Epidermal melanocyte (primary cell): ENCODE results near the gene TOMM20.

ENCODE experiments used
- DNase-seq: peaks from one replicate; pipeline ENCODE4 v3.0.0; 2011; ENCODE audit warnings: low spot score; ENCODE audit not compliant: insufficient read length

The TOMM20 gene

DNA sequence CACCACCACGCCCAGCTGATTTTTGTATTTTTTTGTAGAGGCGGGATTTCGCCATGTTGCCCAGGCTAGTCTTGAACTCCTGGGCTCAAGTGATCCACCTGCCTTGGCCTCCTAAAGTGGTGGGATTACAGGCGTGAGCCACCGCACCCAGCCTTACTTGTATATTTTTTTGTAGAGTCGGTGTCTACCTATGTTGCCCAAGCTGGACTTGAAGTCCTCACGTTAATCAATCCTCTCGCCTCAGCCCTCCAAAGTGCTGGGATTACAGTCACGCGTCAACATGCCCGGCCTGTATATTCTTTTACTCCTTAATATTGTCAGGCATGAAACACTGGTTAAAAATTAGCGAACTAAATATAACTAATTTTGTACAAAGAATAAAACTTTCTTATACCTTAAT, 5.5 kb upstream of the TOMM20 start:
- DNase-seq: no peak

DNA sequence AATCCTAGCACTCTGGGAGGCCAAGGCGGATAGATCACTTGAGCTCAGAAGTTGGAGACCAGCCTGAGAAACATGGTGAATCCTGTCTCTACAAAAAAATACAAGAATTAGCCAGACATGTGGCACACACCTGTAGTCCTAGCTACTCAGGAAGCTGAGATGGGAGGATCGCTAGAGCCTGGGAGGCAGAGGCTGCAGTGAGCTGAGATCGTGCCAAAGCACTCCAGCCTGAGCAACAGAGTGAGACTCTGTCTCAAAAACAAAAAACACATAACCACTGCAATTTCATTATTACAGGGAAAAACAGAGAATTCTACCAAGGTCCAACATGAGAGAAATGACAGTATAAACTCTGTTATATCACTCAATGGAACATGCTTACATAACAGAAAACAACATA, 4.4 kb upstream of the TOMM20 start:
- DNase-seq: no peak

DNA sequence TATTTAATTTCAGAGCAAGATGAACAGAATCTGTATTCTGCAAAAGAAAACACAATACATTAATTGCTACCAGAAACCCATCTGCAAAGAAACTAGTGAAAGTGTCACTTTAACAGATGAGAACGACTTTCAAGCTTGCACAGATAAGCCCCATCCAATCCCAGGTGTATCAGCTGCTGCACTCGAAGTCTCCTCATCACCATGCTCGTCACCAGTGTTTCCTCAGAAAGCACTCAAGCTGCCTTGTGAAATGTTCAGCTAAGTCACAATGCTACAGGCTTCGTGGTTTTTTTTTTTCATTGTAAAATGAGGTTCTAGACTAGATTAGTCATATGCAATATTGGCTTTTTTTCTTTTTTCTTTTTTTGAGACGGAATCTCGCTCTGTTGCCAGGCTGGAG, 3.3 kb upstream of the TOMM20 start:
- no peak for DNase-seq

DNA sequence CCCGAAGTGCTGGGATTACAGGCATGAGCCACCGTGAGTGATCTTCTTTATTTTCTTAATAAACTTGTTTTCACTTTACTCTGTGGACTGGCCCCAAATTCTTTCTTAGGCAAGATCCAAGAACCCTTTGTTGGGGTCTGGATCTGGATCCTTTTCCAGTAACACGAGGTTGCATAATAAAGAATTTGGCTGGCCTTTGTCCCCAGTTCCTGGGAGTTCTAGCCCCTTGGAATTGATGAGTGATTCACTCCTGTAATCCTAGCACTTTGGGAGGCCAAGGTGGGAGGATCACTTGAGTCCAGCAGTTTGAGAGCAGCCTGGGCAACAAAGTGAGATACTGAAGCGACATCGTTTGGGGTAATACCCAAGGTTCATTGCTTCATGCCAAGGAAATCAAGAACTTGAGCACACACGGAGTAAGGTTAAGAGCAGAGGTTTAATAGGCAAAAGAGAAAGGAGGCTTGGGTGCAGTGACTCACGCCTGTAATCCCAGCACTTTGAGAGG, 2.2 kb upstream of the TOMM20 start:
- no peak for DNase-seq

DNA sequence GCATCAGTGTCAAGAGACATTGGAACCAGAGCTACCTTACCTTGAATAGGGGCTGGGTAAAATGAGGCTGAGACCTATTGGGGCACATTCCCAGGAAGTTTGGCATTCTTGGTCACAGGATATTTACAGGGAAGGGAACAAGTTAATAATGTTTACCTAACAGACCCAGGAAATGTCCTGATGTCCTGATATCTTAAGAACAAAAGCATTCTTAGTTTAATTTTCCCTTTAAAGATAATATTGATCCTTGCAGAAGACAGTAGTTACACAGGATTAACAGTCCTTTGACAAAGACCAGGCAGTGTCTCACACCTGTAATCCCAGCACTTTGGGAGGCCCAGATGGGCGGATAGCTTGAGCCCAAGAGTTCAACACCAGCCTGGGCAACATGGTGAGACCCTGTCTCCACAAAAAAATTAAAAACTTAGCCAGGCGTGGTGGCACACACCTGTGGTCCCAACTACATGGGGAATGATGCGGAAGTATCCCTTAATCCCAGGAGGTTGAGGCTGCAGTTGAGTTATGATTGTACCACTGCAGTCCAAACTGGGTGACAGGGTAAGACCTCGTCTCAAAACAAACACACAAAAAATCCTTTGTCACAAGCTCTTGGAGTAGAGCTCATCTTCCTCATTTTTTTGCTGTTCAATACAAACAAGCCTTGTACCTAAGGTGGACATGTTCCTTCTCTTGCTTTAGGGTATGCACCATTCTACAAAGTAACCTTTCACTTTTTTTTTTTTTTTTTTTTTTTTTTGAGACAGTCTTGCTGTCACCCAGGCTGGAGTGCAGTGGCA, 1.3 kb upstream of the TOMM20 start:
- DNase-seq: no peak

DNA sequence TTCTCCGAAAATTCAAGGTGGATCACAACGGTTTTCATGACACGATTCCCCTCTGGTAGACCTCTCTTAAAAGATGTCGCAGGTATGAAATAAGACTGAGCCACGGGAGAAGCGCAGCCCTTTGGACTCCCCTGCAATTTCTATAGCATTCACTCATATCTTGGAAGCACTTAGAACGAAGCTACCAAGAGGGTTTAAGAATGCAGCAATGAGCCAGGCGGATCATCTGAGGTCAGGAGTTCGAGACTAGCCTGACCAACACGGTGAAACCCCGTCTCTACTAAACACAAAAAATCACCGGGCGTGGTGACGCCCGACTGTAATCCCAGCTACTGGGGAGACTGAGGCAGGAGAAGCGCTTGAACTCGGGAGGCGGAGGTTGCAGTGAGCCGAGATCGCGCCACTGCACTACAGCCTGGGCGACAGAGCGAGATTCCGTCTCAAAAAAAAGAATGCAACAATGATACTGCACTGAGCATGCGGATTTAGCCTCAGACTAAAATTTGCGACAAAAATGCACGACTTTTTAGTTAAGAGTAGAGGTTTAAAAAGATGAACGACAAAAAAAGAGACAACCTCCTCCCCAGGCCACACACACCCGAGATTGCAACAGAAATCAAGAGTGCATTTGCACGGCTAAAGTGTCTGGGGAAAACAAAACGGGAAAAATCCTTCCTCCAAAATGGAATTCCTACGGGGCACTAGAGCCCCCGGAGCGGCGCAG, 743 bp downstream of the TOMM20 start:
- no peak for DNase-seq

DNA sequence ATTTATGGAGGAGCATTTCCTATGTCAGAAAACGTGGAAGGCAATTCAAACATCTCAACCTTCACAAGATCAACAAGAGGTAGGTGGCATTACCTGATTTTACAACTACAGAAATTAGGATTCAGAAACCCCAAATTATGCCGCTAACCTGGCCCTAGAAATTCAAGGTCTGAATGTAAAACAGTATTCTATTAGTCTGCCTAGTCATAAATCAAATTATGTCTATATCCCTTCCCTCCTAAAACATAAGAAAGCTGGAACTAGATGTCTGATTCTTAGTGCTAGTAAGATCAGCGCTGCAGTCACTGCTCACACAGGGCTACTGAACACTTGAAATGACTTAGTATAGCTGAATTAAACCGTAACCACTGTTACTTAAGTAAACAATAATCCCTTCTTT, 1.4 kb downstream of the TOMM20 start:
- no peak for DNase-seq

DNA sequence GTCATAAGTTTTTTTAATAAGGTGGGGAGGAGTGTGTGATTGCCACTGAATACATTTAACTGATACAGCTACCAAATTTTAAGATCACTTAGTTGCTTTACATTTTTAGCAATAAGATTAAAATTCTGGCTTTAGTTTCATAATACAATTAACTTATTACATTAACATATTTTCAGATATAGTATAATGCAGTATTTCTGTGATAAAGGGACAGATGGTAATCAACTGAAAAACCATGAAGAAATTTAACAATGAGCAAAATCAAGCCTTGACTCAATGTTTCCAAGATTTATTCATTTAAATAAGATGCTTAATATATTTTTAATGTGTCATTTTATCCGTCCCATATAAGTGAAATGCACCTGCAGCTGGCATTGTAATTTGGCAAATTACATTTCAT, 4.0 kb downstream of the TOMM20 start:
- DNase-seq: no peak

DNA sequence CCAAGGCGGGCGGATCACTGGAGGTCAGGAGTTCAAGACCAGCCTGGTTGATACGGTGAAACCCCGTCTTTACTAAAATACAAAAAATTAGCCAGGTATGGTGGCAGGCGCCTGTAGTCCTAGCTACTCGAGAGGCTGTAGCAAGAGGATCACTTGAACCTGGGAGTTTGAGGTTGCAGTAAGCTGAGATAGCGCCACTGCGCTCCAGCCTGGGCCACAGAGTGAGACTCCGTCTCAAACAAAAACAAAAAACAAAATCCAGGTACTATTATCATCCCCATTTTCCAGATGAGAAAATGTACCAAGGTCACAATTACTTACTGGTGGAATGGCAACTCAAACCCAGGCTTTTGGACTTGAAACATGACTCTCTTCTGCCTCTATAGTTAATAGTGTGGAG, 4.5 kb downstream of the TOMM20 start:
- no peak for DNase-seq

DNA sequence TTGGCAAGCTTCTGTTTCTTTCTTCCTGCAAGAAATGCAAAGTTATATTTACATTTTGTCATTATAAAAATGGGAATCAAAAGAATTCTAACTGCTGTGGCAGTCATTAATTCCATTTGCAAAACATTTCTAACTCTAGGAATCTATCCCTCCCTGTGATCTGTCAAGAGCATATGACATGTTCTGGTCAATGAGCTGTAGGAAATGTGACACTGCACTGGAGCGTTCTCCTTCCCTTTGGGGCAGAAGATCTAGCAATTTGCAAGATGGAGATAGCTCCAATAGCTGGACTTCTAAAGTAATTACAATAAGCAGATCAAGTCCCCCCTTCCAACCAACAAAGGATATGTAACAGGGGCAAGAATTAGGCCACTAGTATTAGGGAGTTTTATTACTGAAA, 6.3 kb downstream of the TOMM20 start:
- DNase-seq: no peak

DNA sequence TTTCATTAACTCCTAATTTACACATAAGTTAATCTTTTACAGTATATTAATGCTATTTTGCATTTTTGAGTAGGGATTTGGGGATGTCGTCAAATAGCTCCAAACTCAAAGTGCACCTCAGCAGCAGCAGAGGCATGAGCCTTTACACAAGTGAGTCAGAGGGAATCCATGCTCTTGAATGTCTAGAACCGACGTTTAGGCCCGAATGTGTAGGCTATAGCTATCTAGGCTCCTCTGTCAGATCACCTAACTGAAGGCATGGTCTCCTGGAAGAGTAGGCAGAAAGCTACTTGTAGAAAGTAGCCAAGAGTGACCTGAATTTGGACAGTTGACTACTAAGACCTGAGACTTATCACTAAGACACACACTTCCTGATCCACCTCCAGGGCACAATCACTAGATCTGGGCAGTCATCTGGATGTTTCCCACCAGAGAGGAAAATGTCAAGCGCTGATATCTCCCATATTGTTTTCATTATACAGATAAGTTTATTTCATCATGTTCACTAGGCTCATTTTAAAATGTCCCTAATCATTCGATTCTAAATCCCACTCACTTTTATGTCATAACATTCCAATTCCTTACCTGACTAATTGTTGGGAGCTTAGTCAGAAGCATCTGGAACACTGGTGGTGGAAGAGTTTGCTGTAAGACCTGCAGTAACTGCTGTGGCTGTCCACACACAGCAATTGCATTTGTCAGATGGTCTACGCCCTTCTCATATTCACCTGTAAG, 15.3 kb downstream of the TOMM20 start:
- no peak for DNase-seq

DNA sequence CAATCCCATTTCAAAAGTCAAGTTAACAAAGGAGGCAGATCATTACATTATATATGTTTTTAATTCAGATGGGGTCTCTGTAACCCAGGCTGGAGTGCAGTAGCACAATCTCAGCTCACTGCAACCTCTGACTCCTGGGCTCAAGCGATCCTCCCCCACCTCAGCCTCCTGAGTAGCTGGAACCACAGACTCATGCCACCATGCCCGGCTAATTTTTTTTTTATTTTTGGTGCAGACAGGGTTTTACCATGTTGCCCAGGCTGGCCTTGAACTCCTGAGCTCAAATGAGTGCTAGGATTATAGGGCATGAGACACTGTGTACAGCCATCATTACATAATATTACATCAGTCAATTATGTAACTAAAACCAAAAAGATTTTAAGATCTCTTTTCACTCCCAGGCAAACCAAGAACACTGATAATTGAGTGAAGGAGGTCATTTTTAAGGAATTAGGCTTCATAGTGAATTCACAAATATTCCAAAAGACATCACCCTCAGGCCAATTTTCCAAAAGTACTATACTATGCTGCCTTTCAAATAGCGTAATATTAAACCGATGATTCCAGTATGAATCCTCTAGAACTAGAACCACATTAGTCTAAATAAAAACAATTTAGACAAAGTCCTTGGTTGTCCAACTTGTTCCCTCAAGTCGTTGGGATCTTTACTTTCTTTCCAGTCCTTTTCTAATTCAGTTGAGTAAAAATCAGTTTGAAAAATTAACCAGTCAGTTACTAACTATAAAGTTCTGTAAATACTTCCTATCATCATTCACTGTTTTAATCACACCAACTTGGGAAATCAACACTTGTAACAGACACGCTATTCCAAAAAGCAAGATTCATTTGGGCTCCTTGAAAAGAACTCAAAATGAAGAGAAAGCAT, 16.1 kb downstream of the TOMM20 start:
- no peak for DNase-seq

DNA sequence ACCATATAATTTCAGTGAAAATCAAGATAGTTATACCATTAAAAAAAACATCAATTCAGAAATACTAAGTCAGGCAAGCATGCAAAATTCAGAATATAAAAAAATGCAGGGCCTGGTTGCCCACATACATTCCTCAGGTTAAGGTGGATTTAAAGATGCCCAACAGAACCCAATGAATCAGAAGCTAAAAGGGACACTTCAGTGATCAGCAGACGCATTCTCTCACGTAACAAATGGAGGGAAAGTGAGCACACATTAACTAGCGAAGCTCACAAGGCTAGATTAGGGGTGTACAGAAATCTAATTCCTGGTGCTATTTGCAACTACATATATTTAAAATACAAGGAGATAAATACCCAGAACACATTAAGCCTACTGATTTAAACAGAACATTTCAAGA, 17.5 kb downstream of the TOMM20 start:
- no peak for DNase-seq

DNA sequence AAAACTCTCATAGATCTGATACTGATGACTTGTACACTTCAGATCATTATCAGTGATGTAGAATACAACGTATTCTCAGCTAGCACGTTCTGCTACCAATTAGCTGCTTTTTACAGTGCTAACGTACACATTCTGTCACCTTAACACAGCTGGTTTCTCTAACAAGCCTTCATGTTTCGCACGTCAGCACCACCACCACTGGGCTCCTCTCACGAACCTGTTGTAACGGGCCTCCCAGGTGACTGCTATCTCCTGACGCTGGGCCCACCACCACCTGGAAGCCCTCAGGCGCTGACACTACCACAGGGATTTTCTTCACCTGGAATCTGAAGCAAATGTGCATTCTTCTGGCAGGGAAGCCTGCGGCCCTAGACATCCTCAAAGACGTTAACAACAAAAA, 19.8 kb downstream of the TOMM20 start:
- no peak for DNase-seq

DNA sequence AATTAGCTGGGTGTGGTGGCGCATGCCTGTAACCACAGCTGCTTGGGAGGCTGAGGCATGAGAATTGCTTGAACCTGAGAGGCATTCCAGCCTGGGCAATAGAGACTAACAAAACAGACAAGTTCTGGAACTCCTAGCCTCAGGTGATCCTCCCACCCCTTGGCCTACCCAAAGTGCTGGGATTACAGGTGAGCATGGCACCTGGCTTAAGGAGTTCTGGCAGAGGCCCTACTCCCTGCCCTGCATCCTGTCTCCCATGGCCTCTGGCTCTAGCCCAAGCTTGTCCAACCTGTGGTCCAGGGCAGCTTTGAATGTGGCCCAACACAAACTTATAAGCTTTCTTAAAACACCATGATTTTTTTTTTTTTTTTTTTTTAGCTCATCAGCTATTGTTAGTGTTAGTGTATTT, 20.4 kb downstream of the TOMM20 start:
- no peak for DNase-seq

DNA sequence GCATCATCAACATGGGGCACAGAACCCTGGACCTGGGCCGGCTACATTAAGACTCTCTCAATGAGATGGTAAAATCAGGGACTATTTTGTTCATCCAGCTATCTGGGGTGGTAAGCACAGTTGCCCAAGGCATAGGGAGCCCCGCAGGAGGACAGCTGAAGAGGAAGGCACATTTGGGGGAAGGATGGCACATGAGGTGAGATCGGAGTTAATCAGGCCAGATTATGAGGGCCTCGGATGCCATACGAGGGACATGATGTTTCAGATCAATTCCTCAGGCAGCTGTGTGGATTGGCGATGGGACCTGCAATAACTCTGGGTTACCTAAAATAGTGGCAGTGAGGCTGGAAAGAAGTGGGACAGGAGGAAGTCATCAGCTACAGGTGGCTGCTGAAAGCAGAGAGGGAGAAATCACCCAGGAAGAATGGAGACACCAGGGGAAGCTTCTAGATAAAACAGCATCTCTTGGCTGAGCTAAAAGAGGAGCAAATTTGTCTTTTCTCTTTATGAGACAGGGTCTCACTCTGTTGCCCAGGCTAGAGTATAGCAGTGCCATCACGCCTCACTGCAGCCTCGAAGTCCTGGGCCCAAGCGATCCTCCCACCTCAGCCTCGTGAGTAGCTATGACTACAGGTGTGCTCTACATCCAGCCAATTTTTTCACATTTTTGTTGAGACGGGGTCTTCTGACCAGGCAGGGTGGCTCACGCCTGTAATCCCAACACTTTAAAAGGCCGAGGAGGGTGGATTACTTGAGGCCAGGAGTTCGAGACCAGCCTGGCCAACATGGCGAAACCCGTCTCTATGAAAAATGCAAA, 21.1 kb downstream of the TOMM20 start:
- no peak for DNase-seq

DNA sequence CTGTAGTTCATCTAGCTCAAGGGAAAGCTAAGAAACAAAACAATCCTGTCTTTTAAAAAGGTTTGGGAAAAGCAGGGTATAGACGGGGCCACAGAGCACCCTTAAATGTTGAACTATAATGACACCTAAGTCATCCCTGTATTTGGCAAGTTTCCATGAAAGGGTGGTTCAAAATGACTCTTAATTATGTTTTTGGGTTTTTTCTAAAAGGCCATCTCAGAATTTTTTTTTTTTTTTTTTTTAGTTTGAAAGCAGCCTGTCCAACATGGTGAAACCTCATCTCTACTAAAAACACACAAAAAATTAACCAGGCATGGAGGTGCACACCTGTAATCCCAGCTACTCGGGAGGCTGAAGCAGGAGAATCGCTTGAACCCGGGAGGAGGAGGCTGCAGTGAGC, 22.2 kb downstream of the TOMM20 start:
- no peak for DNase-seq

DNA sequence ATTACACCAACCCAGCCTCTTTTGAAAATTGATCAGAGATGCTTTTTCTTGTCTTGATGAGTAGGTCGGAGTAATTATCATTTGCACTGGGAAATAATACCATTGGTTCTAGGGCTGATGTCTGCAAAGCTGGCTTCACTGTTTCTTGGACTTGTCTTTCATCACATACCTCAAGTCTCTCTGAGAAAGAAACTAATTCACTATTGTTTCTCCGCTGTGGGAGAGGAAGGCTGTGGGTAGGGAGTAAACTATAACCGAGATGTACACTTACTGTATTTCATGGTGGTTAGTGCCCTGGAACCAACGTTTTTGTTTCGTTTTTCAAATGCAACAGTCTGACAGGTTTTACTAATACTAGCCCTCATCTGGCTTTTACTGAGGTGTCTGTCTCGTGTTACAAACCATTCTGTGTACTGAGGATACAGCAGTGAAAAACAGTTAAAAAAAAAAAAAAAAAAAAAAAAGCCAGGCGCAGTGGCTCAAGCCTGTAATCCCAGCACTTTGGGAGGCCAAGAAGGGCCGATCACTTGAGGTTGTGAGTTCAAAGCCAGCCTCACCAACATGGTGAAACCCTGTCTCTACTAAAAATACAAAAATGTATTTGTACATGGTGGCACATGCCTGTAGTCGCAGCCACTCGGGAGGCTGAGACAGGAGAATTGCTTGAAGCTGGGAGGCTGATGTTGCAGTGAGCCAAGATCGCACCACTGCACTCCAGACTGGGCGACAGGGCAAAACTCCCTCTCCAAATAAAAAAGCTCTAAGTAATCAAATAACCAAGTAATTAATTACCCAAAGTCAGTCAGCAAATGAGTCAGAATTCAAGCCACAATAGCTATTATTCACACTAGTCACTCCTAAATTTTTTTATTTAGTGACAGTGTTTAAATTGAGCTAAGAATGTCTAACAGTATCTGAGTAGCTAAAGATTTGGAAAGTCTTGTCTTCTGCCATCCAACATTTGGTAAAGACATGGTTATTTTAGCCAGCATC, 23.3 kb downstream of the TOMM20 start:
- DNase-seq: no peak

DNA sequence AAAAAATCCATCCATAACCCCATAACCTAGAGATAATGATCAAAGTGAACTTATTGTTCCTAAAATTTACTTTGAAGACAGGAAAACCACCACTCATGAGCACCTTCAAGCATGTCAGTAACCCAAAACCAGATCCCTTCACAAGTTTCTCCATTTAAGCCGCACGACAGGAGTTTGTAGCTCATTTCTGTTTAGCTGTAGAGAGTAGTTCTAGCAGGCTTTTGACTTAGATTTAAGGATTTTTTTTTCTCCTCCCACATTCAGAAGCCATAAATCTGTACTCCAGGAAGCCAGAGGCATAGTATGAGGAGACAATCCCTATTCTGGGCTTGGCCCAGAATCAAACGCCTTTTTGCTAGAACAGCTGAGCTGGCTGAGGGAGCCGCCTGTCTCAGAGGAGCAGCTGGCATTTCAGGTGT, 25.6 kb downstream of the TOMM20 start:
- no peak for DNase-seq
